Liver (tissue), 9 donors: ENCODE data around the gene HECTD2. TPM values are rescaled to one million over a fixed set of nuclear protein-coding genes. Genes with fewer than 3 reads are reported as not detected.

Source experiments
- DNase-seq: peaks from one replicate; pipeline ENCODE4 v3.0.0-alpha.2; 2017; ENCODE audit warnings: low spot score
- H3K27ac ChIP-seq, 2 donors: one replicate each; pipeline ENCODE4 v1.7.0; 2013; ENCODE audit warnings: inconsistent platforms in 2 of 2, low read length in 2 of 2, control low read depth in 1 of 2, low read depth in 1 of 2, mild to moderate bottlenecking in 1 of 2
- H3K27me3 ChIP-seq, 4 donors: one replicate each; pipeline versions ENCODE4 v1.6.1 to v1.7.0; 2013; ENCODE audit warnings: low read length in 3 of 4, inconsistent platforms in 1 of 4, mild to moderate bottlenecking in 1 of 4, moderate library complexity in 1 of 4; ENCODE audit not compliant: control insufficient read depth in 4 of 4, insufficient read depth in 4 of 4
- H3K36me3 ChIP-seq, 4 donors: one replicate each; pipeline versions ENCODE4 v1.6.1 to v1.7.0; 2013; ENCODE audit warnings: low read length in 3 of 4, mild to moderate bottlenecking in 3 of 4, low read depth in 1 of 4, moderate library complexity in 1 of 4; ENCODE audit not compliant: control insufficient read depth in 4 of 4, insufficient read depth in 3 of 4
- H3K4me1 ChIP-seq, 4 donors: one replicate each; pipeline versions ENCODE4 v1.6.1 to v1.7.0; 2013; ENCODE audit warnings: low read length in 3 of 4, mild to moderate bottlenecking in 3 of 4, moderate library complexity in 1 of 4; ENCODE audit not compliant: control insufficient read depth in 4 of 4, insufficient read depth in 4 of 4
- H3K4me3 ChIP-seq, 3 donors: one replicate each; pipeline versions ENCODE4 v1.6.1 to v1.7.0; 2013; ENCODE audit warnings: low read length in 3 of 3, control low read depth in 1 of 3, low read depth in 1 of 3, mild to moderate bottlenecking in 1 of 3
- H3K9ac ChIP-seq, 2 donors: one replicate each; pipeline ENCODE4 v1.7.0; 2013; ENCODE audit warnings: low read length in 2 of 2, mild to moderate bottlenecking in 2 of 2, moderate library complexity in 2 of 2, control low read depth in 1 of 2, low read depth in 1 of 2
- H3K9me3 ChIP-seq, 4 donors: one replicate each; pipeline versions ENCODE4 v1.6.1 to v1.7.0; 2013; ENCODE audit warnings: low read length in 3 of 4; ENCODE audit not compliant: control insufficient read depth in 4 of 4
- CTCF ChIP-seq: fragments of 150-350 bp; IDR thresholded peaks from 2 replicates; pipeline ENCODE4 v1.5.1; 2017; ENCODE audit warnings: improper control_type of control experiment, low read depth, low read length; ENCODE audit not compliant: missing input control
- EGR1 ChIP-seq, 2 donors: IDR thresholded peaks; 2 replicates each; pipeline ENCODE4 v1.6.1; 2016 to 2018; ENCODE audit warnings: antibody characterized with exemption in 2 of 2, low read depth in 2 of 2
- FOXA1 ChIP-seq: IDR thresholded peaks from 2 replicates; pipeline ENCODE4 v1.6.1; 2016; ENCODE audit warnings: antibody characterized with exemption
- FOXA2 ChIP-seq: IDR thresholded peaks from 2 replicates; pipeline ENCODE4 v1.6.1; 2016; ENCODE audit warnings: antibody characterized with exemption
- GABPA ChIP-seq, 2 donors: IDR thresholded peaks in 1 of 2; conservative IDR thresholded peaks in 1 of 2; 2 replicates each; pipeline ENCODE4 v1.6.1; 2016; ENCODE audit warnings: antibody characterized with exemption in 2 of 2, mild to moderate bottlenecking in 1 of 2, moderate library complexity in 1 of 2
- HNF4A ChIP-seq, 2 donors: conservative IDR thresholded peaks; 2 replicates each; pipeline ENCODE4 v1.6.1; 2016; ENCODE audit warnings: antibody characterized with exemption in 2 of 2, mild to moderate bottlenecking in 2 of 2
- HNF4G ChIP-seq: IDR thresholded peaks from 2 replicates; pipeline ENCODE4 v1.6.1; 2016; ENCODE audit warnings: antibody characterized with exemption
- JUND ChIP-seq, 2 donors: IDR thresholded peaks; 2 replicates each; pipeline ENCODE4 v1.6.1; 2016; ENCODE audit warnings: antibody characterized with exemption in 2 of 2
- MAX ChIP-seq: IDR thresholded peaks from 2 replicates; pipeline ENCODE4 v1.6.1; 2016; ENCODE audit warnings: antibody characterized with exemption
- NR2F2 ChIP-seq: IDR thresholded peaks from 2 replicates; pipeline ENCODE4 v1.6.1; 2016; ENCODE audit warnings: antibody characterized with exemption
- RAD21 ChIP-seq, 2 donors: IDR thresholded peaks; 2 replicates each; pipeline ENCODE4 v1.6.1; 2016; ENCODE audit warnings: antibody characterized with exemption in 2 of 2, mild to moderate bottlenecking in 2 of 2
- RXRA ChIP-seq, 2 donors: IDR thresholded peaks; 2 replicates each; pipeline ENCODE4 v1.6.1; 2017 to 2018; ENCODE audit warnings: antibody characterized with exemption in 2 of 2, mild to moderate bottlenecking in 1 of 2
- SP1 ChIP-seq: IDR thresholded peaks from 2 replicates; pipeline ENCODE4 v1.6.1; 2018; ENCODE audit warnings: antibody characterized with exemption, mild to moderate bottlenecking
- TAF1 ChIP-seq: conservative IDR thresholded peaks from 2 replicates; pipeline ENCODE4 v1.6.1; 2016; ENCODE audit warnings: antibody characterized with exemption, mild to moderate bottlenecking
- YY1 ChIP-seq: IDR thresholded peaks from 2 replicates; pipeline ENCODE4 v1.6.1; 2016; ENCODE audit warnings: antibody characterized with exemption, mild to moderate bottlenecking
- WGBS: extraction: QIAGEN DNeasy Blood & Tissue Kit; methylation state at CpG from one replicate; pipeline ENCODE4 v1.1.7; 2013; 5-methylcytosine and 5-hydroxymethylcytosine counted together
- polyA plus RNA-seq, 2 donors: library from polyadenylated mRNA; stranded (reverse) in 1 of 2; unstranded in 1 of 2; fragments of 200-250 nt in 1 of 2; fragments of >200 nt in 1 of 2; fragmentation: Nextera tagmentation in 1 of 2; extraction: Ambion mirVana in 1 of 2; gene quantifications; one replicate each; pipeline versions ENCODE4 v1.2.1 to v1.2.3, GENCODE V29; 2013 to 2015
- total RNA-seq, 2 donors: library from RNA; depleted of rRNA; stranded (reverse); fragments of >200 nt; gene quantifications; one replicate each; pipeline ENCODE4 v1.2.3, GENCODE V29; 2014
- TF ChIP-seq, protein P1 (sequence below): IDR thresholded peaks from 2 replicates; pipeline ENCODE4 v1.6.1; 2016; ENCODE audit warnings: antibody characterized with exemption, mild to moderate bottlenecking
- TF ChIP-seq, protein P2 (sequence below): IDR thresholded peaks from 2 replicates; pipeline ENCODE4 v1.6.1; 2016; ENCODE audit warnings: antibody characterized with exemption
- TF ChIP-seq, protein P3 (sequence below): IDR thresholded peaks from 2 replicates; pipeline ENCODE4 v1.6.1; 2016; ENCODE audit warnings: antibody characterized with exemption
- donor health status: healthy.
- donor health status: healthy.
- donor health status: healthy.
- donor health status: healthy.
- donor health status: healthy.

Gene HECTD2
- total and polyA plus RNA-seq, 4 donors: 1.0 to 5.0 (median 3.2) TPM

GRCh38 chr10:91479583-91479982 lies 69.4 kb downstream of the HECTD2 start:
- no peak for TF ChIP-seq MAX
- no peak for TF ChIP-seq CTCF
- TF ChIP-seq GABPA (IDR thresholded peaks at IDR 0.05 in 1 of 2, conservative IDR thresholded peaks at IDR 0.05 in 1 of 2): no peak
- TF ChIP-seq, protein P1, sequence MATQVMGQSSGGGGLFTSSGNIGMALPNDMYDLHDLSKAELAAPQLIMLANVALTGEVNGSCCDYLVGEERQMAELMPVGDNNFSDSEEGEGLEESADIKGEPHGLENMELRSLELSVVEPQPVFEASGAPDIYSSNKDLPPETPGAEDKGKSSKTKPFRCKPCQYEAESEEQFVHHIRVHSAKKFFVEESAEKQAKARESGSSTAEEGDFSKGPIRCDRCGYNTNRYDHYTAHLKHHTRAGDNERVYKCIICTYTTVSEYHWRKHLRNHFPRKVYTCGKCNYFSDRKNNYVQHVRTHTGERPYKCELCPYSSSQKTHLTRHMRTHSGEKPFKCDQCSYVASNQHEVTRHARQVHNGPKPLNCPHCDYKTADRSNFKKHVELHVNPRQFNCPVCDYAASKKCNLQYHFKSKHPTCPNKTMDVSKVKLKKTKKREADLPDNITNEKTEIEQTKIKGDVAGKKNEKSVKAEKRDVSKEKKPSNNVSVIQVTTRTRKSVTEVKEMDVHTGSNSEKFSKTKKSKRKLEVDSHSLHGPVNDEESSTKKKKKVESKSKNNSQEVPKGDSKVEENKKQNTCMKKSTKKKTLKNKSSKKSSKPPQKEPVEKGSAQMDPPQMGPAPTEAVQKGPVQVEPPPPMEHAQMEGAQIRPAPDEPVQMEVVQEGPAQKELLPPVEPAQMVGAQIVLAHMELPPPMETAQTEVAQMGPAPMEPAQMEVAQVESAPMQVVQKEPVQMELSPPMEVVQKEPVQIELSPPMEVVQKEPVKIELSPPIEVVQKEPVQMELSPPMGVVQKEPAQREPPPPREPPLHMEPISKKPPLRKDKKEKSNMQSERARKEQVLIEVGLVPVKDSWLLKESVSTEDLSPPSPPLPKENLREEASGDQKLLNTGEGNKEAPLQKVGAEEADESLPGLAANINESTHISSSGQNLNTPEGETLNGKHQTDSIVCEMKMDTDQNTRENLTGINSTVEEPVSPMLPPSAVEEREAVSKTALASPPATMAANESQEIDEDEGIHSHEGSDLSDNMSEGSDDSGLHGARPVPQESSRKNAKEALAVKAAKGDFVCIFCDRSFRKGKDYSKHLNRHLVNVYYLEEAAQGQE: no peak
- no peak for TF ChIP-seq TAF1
- no peak for TF ChIP-seq HNF4G
- no peak for TF ChIP-seq HNF4A (conservative IDR thresholded peaks at IDR 0.05)
- no peak for TF ChIP-seq RXRA (IDR thresholded peaks at IDR 0.05)
- no peak for TF ChIP-seq NR2F2
- no peak for TF ChIP-seq FOXA1
- TF ChIP-seq EGR1 (IDR thresholded peaks at IDR 0.05; ENCODE audit: low read depth in 2 of 2): no peak
- no peak for TF ChIP-seq JUND (IDR thresholded peaks at IDR 0.05)
- TF ChIP-seq RAD21 (IDR thresholded peaks at IDR 0.05): no peak
- TF ChIP-seq, protein P2, sequence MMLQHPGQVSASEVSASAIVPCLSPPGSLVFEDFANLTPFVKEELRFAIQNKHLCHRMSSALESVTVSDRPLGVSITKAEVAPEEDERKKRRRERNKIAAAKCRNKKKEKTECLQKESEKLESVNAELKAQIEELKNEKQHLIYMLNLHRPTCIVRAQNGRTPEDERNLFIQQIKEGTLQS: no peak
- Histone ChIP-seq H3K9ac (no peak overlapping the region), H3K27ac (no peak overlapping the region), H3K4me1 (no peaks in the 10 kb centered on the region), H3K4me3 (no peak overlapping the region), H3K9me3 (no peaks in the 10 kb centered on the region), H3K36me3 (no peaks in the 10 kb centered on the region), H3K27me3 (no peaks in the 10 kb centered on the region)
- DNase-seq: no peak

- WGBS: 91% methylated on average over 3 of the region's 3 CpGs
- no peaks in the 10 kb centered on the region for H3K27me3 ChIP-seq
These were observed 77.9 kb downstream of the HECTD2 start for GRCh38 chr10:91487911-91488582.

More at GRCh38 chr10:91487911-91488582, 77.9 kb downstream of the HECTD2 start:
- TF ChIP-seq CTCF (no peak), RXRA (IDR thresholded peaks at IDR 0.05) (no peak), HNF4G (no peak), SP1 (no peak), FOXA2 (no peak), JUND (IDR thresholded peaks at IDR 0.05) (no peak), EGR1 (IDR thresholded peaks at IDR 0.05; ENCODE audit: low read depth in 2 of 2) (no peak), YY1 (no peak), TAF1 (no peak), HNF4A (conservative IDR thresholded peaks at IDR 0.05) (no peak), RAD21 (IDR thresholded peaks at IDR 0.05) (no peak)
- TF ChIP-seq, protein P3, sequence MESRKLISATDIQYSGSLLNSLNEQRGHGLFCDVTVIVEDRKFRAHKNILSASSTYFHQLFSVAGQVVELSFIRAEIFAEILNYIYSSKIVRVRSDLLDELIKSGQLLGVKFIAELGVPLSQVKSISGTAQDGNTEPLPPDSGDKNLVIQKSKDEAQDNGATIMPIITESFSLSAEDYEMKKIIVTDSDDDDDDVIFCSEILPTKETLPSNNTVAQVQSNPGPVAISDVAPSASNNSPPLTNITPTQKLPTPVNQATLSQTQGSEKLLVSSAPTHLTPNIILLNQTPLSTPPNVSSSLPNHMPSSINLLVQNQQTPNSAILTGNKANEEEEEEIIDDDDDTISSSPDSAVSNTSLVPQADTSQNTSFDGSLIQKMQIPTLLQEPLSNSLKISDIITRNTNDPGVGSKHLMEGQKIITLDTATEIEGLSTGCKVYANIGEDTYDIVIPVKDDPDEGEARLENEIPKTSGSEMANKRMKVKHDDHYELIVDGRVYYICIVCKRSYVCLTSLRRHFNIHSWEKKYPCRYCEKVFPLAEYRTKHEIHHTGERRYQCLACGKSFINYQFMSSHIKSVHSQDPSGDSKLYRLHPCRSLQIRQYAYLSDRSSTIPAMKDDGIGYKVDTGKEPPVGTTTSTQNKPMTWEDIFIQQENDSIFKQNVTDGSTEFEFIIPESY: no peak
- H3K36me3 ChIP-seq: peaks cover 0 to 2% (median 0%) of the 10 kb centered on the region in 4 donors
- H3K9me3 ChIP-seq: no peaks in the 10 kb centered on the region
- no peak overlapping the region for H3K4me3 ChIP-seq
- DNase-seq: no peak
- no peak overlapping the region for H3K9ac ChIP-seq
- H3K27ac ChIP-seq: no peak overlapping the region
- H3K4me1 ChIP-seq: no peaks in the 10 kb centered on the region
